NCI-H2171 (cell line): Measurements from ENCODE around the gene PDPK1.
A peak's percentile ranks its signal among the peaks of the same experiment; 100 is the strongest.

Experiments used
- DNase-seq: peaks from one replicate; lab custom pipeline; 2025; lab: John Stamatoyannopoulos, UW

The PDPK1 gene

DNA sequence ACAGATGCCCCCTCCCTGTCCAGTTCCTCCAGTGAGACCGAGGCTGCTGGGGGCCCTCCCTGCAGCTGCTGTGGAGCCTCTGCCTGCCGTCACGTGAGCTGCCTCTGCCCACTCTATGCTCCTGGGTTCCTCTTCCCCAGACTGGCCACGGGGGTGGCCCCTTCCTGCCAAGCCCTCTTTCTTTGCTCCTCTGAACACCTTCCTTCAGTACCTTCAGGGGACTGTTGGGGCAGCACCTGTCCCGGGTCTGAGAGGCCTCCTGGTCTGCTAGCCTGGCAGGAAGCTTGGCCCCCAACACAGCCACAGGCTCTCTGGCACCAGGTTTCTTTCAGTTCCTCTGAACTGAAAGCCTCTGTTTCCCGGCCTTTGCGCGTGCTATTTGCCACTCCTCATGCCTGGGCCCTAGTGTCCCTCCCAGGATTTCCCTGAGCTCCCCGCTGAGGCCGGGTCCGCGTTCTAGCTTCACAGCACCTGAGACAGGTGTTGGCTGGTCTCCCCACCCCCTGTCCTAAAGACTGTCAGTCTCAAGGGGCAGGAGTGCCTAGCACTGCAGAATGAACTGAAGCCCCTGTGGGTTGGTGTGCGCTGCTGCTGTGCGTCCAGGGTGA lies 30.7 kb upstream of the PDPK1 start:
- no peak for DNase-seq

DNA sequence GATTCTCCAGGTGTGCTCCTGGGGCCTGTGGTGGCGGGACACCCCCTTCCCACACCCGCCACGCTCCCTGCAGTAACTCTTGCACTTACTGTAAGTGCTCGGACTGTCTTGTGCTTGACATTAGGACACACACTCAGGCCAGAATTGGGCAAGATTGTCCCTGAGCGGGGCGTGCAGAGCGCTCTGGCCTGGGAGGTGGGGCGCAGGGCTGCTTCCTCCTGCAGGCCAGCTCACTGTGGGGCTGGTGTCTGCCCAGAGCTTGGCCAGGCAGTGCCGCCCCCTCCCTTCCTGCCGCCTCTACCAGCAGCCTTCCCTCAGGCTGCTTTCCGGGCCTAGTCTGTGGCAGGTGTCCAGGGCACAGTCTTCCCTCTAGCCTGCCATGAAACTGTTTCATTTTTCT lies 30.2 kb upstream of the PDPK1 start:
- no peak for DNase-seq

GRCh38 chr16:2508722-2509400 lies 29.0 kb upstream of the PDPK1 start:
- DNase-seq = no peak

DNA sequence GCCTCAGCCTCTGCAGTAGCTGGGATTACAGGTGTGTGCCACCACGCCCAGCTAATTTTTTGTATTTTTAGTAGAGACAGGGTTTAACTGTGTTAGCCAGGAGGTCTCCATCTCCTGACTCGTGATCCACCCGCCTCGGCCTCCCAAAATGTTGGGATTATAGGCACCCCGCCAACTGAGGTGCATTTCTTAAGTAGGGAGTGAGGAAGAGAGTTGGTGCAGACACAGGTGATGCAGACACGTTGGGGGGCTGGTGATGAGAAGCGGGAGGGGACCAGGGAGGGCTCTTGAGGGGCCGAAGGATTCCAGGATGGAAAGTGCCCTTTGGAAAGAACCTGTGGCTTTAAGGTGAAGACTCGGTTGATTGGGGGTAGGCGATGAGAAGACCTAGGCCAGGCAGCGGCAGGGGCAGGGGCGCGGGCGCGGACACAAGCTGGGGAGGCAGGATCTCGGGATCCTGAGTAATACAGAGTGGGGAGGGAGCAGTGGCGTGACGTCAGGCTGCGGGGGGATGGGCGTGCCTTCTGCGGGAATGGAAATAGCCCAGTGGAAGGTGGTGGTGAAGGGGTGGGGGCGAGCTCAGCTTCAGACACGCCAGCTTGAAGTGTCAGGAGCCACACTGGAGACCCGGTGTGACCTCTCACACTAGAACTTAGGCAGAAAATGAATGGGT lies 26.6 kb upstream of the PDPK1 start:
- DNase-seq = no peak

DNA sequence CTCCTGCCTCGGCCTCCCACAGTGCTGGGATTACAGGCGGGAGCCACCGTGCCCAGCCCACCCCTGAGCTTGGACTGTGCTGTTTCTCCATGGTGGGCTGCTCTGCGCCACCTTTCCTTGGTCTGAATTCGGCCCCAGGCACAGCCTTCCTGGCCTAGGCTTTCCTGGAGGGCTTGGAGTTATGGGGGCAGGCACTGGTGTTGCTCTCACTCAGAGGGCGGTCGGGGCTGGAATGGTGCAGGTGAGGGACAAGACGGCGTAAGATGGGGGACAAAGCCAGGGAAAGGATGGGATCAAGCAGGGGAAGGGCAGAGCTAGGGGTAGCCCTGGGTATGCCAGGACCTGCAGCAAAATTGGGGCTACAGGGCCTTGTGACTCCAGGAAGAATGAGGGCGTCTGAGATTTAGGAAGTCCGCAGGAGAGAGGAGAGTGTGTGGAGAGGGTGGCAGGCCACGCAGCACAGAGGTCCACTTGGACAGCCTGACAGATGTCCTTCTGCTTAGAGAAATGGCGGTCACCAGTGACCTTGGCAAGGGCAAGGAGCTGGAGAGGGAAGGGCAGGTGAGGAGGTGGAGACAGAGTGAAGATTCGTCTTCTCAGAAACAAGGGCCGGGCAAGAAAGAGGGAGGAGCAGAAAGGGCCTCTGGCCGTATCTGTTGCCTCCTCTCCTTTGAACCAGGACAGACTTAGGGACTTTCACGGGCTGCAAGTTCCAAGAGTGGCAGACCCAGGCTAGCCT lies 25.7 kb upstream of the PDPK1 start:
- no peak for DNase-seq

GRCh38 chr16:2512735-2513404 lies 25.0 kb upstream of the PDPK1 start:
- no peak for DNase-seq

- DNase-seq = peak; percentile 87
These were observed 24.2 kb upstream of the PDPK1 start, which contains the start of gene ATP6V0C for GRCh38 chr16:2513405-2514332. ATP6V0C (plus strand) TSS chr16:2513952; CDS start chr16:2514104, 152 bp downstream.

DNA sequence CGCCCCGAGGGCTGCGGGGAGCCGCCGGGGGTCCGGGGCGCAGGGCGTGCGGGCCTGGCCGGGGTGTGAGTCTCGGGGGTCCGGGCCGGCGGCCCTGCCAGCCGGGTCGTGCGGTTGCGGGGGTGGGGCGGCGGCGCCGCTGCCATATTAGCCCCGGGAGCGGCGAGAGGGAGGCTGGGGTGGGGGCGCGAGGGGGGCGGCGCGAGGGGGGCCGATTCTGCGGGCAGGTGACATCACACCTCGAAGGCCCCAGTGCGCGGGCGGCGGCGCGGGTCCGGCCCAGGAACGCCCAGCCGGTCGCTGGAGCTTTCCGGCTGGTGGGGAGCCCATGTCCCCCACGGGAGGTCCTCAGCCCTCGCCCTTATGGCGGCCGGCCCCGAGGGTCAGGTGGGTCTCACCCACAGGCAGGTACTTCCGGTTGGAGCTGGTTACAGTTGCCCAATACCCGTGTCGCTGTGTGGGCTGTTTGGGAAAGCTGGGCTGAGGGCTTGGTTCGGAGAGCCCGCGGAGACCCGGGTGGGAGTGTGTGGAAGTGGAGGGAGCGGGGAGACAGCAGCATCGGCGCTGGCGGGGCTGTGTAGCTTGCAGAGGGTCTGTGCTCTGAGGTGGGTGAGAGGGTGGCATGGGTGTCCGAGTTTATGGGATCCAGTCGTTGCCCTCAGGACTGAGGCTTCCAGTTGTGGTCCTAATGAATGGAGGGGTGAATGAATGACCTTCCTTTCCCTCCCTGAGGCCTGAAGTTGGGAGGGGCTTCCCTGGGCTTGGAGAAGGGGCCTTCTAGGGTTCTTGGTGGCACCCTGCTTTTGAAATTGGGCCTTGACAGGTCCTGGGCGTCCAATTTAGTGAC lies 23.3 kb upstream of the PDPK1 start:
- no peak for DNase-seq

DNA sequence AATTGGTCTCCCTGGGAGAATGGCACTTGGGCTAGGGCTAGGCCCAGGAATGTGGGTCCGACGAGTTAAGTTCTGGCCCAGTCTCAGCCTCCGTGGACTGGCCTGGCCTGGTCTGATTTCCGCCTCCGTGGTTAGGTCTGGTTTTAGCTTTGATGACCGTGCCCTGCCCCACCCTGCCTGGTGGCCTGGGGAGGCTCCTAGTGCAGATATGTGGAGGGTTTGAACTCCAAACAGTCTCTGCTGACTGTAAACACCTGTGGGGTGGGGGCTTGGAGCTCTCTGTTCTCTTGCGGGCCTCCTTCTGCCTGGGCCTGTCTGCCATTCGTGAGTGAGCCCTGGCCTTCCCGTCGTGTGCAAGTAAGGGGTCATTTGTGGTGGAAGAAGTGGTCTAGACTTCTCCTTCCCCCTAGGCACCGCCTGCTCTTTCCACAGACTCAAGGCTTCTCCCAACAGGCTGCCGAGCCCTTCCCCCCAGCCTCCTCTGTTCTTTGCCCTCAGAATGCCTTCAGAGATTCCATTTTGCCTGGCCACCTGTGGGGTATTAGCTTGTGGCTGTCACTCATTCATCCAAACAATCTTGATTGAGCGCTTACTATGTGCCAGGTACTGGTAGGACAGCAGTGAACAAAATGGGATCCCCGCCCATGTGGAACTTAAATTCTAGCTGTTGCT lies 22.5 kb upstream of the PDPK1 start:
- DNase-seq = no peak

DNA sequence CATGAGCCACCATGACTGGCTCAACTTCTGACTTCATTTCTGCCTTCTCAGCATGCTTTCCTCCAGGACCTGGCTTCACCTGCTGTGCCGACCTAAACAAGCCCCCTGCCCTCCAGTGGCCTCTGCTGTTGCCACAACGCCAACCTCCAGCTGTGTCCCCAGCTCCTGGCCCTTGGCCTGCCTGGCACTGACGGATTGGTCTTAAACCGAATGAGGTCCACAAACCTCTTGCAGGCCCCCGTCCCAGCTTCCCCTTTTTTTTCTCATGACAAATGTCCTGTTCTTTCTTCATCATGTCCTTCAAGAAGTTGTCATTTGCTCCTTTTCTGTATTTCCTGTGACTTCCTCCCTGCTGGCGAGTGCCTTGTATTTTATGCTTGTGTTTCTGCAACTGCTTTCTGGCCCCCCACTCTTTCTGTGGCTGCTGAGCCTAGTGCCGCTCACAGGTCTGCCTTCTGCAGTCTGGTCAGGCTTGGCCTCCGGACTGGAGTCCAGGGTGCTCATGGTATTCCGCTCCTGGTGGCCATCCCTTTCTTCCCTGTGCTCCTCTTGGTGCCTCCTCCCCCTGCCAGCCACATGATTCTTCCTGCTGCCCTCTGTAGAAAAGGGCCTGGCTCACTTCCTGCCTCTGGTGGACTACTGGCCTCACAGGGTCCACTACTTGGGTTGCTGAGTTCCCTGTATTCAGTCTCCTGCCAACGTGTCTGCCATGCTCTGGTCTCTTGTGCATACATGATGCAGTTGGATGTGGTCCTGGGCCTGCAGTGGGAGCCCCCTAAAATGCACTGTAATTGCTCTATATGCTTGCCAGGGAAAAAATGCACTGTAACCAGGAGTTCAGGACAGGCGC lies 21.2 kb upstream of the PDPK1 start:
- no peak for DNase-seq

- DNase-seq = no peak
These were observed 19.7 kb upstream of the PDPK1 start for GRCh38 chr16:2517954-2518605.

- DNase-seq = no peak
These were observed 18.8 kb upstream of the PDPK1 start for GRCh38 chr16:2518823-2519710.

DNA sequence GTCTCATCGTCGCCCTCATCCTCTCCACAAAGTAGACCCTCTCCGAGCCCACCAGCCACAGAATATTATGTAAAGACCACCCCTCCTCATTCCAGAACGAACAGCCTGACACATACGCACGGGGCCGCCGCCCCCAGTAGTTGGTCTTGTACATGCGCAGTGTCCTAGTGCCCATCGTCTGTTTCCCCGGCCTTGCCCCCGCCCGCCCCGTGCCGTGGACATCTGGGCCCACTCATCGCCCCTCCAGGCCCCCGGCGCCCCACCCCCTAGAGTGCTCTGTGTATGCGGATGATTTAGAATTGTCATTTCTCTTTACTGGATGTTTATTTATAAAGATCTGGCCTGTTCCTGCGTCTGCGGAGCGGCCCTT lies 18.1 kb upstream of the PDPK1 start:
- DNase-seq = no peak

DNA sequence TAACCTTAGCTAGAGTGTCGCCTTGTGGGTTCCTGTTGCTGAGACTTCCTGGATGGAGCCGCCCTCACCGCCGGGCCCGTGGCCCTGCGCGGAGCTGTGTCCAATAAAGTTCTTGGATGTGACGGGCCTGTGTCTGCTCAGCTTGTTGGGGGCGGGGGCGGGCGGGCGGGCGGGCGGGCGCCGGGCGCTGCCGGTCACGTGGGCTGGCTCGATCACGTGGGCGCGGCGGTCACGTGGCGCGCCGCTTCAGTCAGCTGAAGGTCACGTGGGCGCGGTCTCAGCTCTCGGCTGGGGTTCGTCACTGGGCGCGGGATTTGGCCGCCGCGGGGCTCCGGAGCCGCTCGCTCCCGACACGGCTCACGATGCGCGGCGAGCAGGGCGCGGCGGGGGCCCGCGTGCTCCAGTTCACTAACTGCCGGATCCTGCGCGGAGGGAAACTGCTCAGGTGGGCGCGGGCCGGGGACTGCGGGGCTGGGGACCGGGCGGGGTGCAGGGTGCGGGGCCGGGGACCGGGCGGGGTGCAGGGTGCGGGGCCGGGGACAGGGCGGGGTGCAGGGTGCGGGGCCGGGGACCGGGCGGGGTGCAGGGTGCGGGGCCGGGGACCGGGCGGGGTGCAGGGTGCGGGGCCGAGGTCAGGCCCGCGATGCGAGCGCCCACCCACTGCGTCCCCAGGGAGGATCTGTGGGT lies 17.6 kb upstream of the PDPK1 start, which contains the start of gene AMDHD2:
Gene AMDHD2, plus strand, starts transcription at position 275 of the 687 bp plus-strand sequence. Its CDS starts 88 bp downstream, at position 363.
- DNase-seq = peak; percentile 92

GRCh38 chr16:2520784-2521531 lies 16.9 kb upstream of the PDPK1 start:
- DNase-seq = no peak
